AG09309 (cell line): ENCODE results near the gene RSAD1.

ENCODE experiments used
- DNase-seq: peaks from one replicate; pipeline ENCODE4 v3.0.0-alpha.2; 2010; ENCODE audit warnings: low read depth
- H3K4me3 ChIP-seq: 2 replicates; pipeline ENCODE4 v1.5.1; 2011; ENCODE audit warnings: mild to moderate bottlenecking, low read depth, low read length, moderate library complexity; ENCODE audit not compliant: control insufficient read depth
- TF ChIP-seq, protein P1 (sequence below): IDR thresholded peaks from 2 replicates; pipeline ENCODE4 v1.5.1; 2011; ENCODE audit warnings: mild to moderate bottlenecking, low read depth, low read length, inconsistent platforms; ENCODE audit not compliant: insufficient read depth, control insufficient read depth; ENCODE audit errors: missing control alignments

RSAD1 gene

DNA sequence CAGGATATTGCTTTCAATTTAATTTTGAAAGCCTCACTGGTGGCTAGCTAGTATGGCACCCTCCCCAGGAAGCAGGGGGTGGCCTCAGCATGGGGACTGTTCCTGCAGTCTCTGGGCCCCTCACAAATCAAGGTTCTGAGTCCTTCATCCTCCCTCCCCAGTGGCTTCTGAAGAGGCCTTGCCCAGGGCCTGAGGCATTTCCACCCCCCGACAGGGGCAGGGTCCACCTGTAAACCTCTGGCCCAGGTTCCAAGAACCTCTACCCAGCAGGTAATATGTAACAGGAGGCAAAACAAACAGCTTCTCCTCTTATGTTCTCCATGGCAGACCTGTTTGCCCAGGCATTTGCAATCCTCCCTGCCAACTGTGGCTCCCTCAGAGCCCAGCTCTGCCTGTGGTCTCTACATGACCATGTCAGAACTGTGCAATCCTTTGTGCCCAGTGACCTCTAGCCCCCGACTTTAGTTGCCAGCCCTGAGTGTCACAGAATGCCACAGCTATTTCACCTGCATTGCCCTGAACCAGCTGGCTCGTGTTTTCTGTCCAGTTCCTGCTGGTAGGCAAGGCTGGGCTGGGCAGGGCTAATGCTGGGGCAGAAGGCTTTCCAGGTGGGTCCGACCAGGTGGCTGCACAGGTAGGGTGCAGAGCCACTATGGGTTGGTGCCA is 38.4 kb upstream of the RSAD1 start:
- no peak for DNase-seq
- TF ChIP-seq, protein P1, sequence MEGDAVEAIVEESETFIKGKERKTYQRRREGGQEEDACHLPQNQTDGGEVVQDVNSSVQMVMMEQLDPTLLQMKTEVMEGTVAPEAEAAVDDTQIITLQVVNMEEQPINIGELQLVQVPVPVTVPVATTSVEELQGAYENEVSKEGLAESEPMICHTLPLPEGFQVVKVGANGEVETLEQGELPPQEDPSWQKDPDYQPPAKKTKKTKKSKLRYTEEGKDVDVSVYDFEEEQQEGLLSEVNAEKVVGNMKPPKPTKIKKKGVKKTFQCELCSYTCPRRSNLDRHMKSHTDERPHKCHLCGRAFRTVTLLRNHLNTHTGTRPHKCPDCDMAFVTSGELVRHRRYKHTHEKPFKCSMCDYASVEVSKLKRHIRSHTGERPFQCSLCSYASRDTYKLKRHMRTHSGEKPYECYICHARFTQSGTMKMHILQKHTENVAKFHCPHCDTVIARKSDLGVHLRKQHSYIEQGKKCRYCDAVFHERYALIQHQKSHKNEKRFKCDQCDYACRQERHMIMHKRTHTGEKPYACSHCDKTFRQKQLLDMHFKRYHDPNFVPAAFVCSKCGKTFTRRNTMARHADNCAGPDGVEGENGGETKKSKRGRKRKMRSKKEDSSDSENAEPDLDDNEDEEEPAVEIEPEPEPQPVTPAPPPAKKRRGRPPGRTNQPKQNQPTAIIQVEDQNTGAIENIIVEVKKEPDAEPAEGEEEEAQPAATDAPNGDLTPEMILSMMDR = no peak
- no peak overlapping the region for H3K4me3 ChIP-seq

DNA sequence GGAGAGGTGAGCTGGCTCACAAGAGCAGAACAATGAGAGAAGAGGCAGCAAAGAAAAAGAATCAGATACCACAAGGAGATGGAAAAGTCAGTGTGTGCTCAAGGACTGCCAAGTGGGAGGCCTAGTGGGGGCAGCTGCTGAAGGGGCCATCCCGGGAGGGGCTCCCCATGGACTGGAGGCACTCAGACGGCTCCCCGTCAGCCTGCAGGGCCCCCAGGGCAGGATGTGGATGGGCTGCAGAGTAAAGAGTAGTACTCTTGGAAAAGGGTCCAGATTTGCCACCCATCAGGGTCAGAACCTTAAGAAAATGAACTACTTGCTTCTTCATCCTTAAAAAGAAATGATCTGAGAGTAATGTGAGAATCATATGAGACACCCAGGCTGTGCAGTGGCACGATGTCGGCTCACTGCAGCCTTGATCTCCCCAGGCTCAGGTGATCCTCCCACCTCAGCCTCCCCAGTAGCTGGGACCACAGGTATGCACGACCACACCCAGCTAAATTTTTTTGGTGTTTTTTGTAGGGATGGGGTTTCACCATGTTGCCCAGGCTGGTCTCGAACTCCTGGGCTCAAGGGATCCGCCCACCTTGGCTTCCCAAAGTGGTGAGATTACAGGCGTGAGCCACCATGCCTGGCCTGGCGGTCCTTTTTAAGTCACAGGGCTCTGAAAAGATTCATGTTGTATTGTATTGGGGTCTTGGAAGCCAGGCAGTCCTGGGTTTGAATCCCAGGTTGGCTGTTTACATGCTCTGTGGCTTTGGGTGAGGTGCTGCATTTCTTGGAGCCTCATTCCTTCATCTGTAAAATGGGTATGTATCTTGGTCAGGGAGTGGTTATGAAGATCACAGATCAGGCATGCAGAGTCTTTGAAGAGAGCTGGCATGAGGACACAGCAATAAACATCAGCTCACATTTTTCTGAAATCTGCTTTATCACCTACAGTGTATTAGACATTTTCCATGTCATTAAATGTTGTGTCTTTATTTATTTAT is 37.5 kb upstream of the RSAD1 start:
- TF ChIP-seq, protein P1 = no peak
- no peak for DNase-seq
- no peak overlapping the region for H3K4me3 ChIP-seq

DNA sequence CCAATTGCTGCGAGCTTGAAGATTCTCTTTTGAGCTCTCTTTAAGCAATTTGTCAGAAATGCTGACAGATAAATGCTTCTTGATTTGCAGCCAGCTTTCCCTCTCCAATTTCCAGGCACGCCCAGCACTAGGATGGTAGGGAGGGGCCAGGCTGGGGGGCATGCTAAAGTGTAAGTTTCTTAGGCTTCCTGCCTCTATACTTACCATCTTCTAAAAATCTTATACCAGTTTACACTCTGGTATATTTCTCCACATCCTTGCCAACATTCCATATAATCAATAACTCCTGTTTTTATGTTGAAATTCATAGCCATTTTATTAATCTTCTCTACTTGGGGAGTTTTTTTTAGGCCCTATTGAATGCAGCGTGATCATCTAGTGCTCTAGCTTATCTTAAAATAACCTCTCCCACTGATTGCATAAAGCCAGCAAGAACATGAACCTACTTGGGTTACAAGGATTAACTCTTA is 35.1 kb upstream of the RSAD1 start:
- DNase-seq = no peak
- TF ChIP-seq, protein P1 = no peak
- H3K4me3 ChIP-seq = no peak overlapping the region

DNA sequence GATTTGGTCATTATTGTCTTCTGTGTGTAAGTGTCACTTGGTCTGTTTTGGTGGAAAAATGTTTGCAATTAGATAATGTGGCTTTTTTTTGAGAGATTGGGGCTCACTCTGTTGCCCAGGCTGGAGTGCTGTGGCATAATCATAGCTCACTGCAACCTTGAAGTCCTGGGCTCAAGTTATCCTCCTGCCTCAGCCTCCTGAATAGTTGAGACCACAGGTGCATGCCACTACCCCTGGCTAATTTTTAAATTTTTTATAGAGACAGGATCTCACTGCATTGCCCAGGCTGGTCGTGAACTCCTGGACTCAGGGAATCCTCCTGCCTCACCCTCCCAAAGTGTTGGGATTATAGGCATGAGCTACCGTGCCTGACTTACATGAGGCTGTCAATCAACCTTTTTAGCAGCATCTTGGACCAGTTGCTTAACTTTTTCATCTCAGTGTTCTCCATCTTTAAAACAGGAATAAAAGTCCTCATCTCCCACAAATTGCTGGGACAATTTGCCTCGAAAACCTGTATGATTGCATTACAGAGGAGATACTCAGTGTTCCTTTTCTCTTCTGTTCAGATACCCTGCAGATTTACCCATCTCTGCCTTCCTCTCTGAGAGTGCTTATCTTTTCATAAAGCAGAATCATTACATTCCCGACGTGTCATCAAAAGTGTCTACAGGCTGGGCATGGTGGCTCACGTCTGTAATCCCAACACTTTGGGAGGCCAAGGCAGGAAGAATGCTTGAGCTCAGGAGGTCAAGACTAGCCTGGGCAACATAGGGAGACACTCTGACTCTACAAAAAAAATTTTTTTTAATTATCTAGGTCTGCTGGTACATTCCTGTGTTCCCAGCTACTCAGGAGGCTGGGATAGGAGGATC is 33.6 kb upstream of the RSAD1 start:
- no peak for DNase-seq
- no peak overlapping the region for H3K4me3 ChIP-seq
- TF ChIP-seq, protein P1 = no peak

DNA sequence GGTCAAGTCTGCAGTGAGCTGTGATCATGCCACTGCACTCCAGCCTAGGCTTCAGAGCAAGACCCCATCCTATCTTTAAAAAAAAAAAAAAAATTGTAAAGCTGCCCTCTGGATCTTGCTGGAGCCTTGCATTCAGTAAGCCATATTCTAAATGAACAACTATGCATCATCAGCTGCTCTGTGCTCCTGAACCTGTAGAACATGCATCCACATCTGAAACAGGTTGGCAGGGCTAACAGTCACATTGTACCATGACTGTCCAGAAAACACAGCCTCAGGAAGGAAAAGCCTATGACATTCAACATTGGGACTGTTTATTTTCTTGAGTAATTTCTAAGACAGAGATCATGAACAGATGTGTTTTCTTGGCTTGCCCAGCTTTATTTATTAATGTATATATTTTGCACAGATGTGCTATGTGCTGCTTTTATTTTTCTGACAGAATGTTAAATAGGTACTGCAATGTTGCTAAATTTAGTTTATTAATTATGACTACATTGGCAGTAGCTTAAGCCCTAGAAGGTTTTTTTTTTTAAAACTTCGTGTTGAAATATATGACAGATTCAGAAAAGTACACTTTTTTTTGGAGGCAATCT is 32.8 kb upstream of the RSAD1 start:
- H3K4me3 ChIP-seq = no peak overlapping the region
- TF ChIP-seq, protein P1 = no peak
- DNase-seq = no peak
